Hematopoietic multipotent progenitor cell treated with erythropoietin and hydrocortisone succinate and interleukin-3 and kit ligand, for 6 days (in vitro differentiated cells): Measurements from ENCODE around the gene MN1.

ENCODE experiments used
- DNase-seq: peaks from one replicate; pipeline ENCODE4 v3.0.0-alpha.2; 2015

MN1 gene

GRCh38 chr22:27799015-27799826 is 2.3 kb downstream of the MN1 start:
- DNase-seq, result no peak

- DNase-seq, result no peak
Observed at GRCh38 chr22:27798511-27799014, 3.0 kb downstream of the MN1 start.

DNA sequence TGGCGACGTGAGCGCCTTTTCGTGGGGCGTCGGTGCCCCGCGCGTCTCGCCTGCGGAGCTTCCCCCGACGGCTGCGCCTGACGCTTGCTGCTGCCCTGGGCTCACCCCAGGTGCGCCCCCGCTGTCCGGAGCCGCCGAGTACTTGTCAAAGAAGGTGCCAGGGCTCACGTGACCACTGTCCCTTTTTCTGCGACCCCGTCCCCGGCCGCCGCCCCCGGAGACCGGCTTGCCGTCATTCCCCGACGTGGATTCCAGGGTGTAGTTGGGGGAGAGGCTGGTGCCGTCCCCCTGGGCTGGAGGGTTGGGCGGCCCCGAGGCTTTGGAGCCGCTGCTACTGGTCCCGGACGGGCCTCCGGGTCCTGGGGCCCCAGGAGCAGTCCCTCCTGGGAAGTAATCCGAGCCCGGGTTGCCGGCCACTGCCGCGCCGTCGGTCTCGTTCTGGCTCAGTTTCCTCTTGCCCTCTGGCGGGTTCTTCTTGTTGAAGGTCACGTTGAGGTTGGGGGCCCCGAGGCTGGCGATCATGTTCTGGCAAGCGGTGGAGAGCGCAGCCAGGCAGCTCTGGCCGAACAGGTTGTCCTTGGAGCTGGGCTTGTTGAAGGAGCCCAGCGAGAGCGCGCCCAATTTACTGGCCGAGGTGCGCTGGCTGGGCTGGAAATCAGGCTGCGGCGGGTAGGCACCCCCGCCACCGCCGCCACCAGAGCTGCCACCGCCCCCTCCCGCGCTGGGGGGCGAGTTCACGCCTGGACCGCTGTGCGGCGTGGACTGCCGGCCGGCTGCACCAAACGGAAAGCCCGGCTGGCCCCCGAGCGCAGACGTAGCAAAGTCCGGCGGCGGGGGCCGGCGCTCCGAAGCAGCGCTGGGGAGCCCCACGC is 3.8 kb downstream of the MN1 start:
- DNase-seq, result no peak

GRCh38 chr22:27796829-27797519 is 4.6 kb downstream of the MN1 start:
- no peak for DNase-seq

GRCh38 chr22:27795696-27796517 is 5.6 kb downstream of the MN1 start:
- no peak for DNase-seq

- DNase-seq, result no peak
Observed at GRCh38 chr22:27795053-27795452, 6.5 kb downstream of the MN1 start.

- no peak for DNase-seq
Observed at GRCh38 chr22:27794226-27794625, 7.3 kb downstream of the MN1 start.

- no peak for DNase-seq
Observed at GRCh38 chr22:27793576-27793975, 8.0 kb downstream of the MN1 start.

GRCh38 chr22:27792452-27793161 is 8.9 kb downstream of the MN1 start:
- no peak for DNase-seq

DNA sequence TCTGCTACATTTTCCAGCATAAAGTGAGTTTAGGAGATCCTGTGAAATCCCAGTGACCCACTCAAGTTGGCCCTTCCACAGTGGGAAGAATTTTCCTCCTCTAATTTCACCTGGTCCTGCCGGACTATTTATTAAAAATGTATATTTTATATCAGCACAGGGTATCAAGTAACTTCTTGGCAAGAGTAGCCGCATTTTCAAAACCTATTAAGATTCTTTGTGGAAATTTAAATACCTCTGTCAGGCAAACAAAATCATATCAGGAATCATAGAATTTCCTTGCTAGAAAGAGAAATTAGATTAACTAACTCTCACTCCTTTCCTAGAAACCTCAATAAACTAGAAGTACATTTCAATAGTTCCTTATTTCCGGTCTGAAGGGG is 9.7 kb downstream of the MN1 start:
- no peak for DNase-seq

GRCh38 chr22:27791159-27791858 is 10.2 kb downstream of the MN1 start:
- no peak for DNase-seq

- DNase-seq, result no peak
Observed at GRCh38 chr22:27790376-27791158, 11.0 kb downstream of the MN1 start.

DNA sequence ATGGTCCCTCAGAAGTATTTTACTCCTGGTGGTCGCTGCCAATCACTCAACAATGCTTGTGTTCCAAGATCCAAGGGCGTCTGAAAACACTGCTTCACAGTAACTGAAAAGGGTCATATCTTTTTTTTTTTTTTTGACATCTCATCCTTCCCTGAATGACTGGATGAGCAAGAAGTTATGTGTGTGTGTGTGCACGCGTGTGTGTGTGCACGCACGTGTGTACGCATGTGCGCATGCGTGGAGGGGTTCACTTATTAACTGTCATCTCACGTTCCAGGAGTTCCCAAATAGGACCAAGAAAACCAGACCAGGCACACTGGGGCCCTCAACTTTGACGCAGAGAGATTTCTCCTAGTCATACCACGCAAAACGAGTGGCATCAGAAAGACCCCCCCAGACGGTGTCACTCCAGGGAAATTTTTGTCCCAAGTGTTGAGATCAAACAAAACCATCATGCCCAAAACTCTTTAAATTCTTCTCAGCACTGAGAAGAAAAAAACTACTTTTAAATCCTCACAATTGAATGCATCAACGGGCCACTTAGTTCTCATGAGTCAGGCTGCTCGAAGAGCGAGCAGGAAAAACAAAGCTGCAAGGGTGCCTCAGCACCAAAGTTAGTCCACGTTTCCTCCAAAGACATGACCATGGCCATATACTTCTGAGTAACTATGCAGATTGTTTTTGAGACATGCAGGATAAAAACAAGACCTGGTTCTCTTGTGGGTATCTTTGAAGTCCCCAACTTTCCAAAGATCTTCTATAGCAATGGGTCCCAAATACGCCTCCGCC is 12.9 kb downstream of the MN1 start:
- no peak for DNase-seq

- DNase-seq, result no peak
Observed at GRCh38 chr22:27786965-27787364, 14.6 kb downstream of the MN1 start.

GRCh38 chr22:27786291-27786932 is 15.1 kb downstream of the MN1 start:
- no peak for DNase-seq

DNA sequence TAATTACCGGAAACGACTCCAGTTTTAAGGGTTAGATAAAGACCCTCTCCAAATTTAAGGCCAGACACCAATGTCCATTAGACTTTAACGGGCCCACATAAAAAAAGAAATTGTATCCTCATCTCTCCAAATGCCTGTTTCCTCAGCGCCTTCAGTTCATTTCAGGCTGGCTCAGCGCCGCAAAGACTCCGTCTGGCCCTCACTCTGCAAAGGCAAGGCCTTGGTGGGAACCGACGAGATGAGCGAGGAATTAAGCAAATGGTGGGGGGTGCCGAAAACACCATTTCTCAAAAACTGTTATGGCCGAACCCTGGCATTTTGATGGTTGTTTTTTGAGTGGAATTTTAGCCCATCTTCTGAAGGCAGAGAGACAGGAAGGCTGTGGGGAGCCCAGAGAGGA is 15.7 kb downstream of the MN1 start:
- DNase-seq, result no peak

- DNase-seq, result no peak
Observed at GRCh38 chr22:27784120-27784475, 17.5 kb downstream of the MN1 start.

DNA sequence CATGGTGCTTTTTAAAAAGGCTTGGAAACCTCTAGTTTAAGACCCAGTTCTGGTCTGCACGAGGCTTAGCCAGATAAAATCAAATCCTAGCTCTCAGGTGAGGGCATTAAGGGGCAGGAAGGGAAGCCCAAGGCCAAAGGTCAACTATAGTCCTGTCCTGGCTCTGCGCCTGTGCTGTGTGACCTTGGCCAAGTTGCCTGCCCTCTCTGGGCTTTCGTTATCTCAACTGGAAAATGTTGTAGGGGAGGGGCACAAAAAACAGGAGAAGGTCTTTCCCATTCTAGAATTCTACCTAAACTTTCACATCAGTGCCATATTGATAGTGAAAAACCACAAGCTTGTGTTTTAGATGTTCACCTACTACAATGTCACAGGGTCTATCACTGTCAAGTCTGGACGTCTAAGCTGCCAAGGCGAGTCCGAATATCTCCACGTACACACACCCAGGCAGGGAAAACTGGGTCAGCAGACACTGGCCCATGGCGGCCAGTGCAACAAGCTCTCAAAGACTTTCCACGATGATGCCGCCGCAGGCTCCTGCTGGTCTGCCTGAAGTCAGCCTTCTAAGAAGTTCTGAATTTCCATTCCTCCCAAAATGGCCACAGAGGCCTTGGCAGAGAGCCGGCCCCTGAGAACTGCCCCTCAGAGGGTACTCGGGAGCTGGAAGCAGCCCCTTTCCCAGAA is 18.0 kb downstream of the MN1 start:
- no peak for DNase-seq
